ENCODE measurements around the gene HACD2.
"Not testable (repeated sequence)": the region's sequence is repeated elsewhere in the genome, so short reads cannot be mapped to it uniquely, and the experiment has no call there.

Gene HACD2

DNA sequence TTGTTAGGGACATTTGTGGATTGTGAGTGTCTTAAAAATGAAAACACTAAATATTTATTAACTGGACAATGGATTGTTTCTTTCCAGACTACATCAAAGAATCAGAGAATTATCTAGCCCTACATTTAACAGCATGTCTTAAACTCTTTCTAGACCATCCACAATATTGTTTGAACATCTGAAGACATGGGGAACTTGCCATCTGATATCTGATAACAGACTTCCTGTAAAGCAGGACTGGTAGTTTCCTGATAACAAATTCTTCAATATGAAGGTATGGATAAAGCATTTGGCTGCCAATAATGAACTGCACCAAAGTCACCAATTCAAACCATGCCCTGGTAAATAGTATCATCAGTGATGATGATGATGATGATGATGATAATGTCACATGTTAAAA is 26.2 kb upstream of the HACD2 start:
- DNase-seq: no peak

DNA sequence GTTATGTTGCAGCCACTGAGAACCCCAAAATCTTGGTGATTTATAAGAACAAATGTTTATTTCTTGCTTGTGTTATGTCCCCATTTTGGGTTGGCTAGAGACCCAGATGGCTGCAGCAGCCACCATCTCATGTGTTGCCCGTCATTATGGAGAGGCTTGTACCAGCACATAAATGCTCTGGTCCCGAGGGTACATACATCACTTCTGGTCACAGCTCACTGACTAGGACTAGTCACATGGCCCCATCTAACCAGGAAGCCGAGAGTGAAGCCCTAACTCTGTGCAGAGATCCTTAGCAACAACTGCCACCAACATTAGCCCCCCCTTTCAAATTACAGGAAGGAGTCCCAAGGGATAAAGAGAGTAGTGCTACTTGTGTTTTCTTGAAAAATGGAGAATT is 25.5 kb upstream of the HACD2 start:
- no peak for DNase-seq

DNA sequence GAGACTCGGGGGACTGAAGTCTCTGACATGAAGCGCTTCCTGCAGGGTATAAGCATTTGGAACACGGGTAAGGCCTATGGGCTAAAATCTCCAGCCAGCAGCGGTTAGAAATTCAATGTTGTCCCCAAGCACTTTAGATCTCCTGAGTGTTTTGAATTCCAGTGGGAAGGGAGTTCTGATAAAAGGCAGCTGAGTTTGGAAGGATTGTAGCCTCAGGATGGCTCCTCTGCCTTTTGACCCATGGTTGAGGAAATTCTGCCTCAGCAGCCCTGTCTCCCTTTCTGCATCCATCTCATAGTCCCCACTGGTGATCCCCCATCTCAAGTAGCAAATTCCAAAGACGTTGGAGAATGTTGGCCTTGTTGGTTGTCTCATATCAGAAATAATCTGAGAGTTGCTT is 24.2 kb upstream of the HACD2 start:
- no peak for DNase-seq

DNA sequence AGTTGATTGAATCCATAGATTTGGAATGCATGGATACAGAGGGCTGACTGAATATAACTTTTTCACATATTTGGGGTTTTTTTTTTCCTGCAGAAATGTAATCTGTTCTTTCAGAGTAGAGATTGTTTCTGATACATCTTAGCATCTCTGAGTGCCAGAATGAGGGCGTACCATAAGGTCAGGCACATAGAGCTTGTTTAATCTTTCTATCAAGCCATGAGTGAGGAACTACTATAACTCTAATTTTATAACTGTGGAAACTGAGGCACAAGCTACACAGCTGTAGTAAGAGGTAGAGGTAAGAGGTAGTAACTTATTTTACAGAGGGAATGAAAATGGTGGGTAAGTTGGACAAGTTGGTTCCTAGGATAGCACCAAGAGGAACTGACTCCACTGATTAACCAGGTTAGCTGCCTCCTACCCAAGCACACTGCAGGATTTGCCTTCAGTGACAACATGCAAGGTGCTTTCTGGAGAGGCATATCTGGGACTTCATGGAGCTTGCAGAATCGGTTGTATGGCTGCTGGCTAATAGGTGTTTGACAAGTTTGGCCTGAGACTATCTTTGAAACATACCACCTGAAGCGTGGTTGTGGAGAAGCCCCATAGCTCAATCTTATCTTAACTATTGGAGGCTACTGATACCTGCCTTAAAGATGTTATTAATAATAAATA is 23.5 kb upstream of the HACD2 start:
- no peak for DNase-seq

DNA sequence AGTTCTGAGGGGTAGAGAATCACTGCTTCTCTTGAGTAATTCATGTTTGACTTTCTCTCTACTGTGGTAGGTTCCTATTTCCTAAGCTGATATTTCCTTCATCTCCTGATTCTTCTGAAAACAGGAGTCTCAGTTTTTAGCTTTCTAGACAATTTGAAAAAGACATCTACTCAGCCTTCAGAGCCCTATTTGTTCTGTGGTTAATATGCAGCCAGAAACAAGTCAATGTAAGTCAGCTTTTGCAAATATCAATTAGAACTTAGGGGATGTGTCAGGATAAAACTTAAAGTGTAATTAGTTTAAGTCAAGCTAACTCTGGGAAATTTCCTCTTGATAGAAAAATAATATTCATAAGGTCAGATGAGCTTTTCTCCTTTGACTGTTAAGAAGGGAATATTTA is 21.7 kb upstream of the HACD2 start:
- no peak for DNase-seq

DNA sequence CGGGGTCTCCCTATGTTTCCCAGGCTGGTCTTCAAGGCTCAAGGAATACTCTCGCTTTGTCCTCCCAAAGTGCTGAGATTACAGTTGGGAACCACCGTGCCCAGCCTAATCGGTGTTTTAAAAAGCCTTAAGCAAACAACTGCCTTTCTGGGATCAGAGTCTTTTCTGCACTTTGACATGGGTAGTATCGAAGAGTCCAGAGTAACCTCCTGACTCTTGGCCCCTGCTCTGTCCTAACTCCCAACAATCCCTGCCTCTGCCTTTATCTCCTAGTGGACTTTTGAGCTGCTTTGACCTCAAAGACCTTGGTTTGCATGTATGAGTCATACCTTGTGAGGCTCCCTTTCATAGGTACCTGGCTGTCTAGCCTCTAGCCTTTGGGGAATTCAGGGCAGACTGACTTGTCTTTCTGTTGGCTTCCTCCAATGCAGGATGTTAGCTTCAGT is 21.0 kb upstream of the HACD2 start:
- DNase-seq: no peak

DNA sequence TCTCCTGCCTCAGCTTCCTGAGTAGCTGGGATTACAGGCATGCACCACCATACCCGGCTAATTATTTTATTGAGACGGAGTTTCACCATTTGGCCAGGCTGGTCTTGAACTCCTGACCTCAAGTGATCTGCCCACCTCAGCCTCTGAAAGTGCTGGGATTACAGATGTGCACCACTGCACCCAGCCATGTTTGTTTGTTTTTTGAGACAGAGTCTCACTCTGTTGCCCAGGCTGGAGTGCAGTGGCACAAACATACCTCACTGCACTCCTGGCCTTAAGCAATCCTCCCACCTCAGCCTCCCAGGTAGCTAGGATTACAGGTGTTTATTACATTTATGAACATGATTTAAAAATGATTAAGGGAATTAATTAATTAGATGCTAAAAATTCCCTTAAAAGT is 18.3 kb upstream of the HACD2 start:
- DNase-seq: not testable (repeated sequence)

DNA sequence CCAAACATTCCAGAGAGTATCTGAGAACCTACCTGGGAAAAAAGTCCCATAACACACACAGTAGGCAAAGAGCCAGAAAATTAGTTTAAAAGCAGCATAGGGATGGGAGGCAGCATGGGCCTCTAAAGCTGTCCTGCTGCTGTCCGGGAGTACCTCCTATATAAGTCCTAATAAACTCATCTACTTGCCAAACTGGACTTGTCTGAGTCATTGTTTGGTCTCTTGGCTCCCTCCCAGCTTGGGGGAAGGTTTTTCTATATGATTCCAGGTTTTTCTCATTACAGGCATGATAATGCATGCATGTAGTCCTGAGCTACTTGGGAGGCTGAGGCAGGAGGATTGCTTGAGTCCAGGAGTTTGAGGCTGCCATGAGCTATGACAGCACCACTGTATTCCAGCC is 17.5 kb upstream of the HACD2 start:
- DNase-seq: peak; percentile 96

DNA sequence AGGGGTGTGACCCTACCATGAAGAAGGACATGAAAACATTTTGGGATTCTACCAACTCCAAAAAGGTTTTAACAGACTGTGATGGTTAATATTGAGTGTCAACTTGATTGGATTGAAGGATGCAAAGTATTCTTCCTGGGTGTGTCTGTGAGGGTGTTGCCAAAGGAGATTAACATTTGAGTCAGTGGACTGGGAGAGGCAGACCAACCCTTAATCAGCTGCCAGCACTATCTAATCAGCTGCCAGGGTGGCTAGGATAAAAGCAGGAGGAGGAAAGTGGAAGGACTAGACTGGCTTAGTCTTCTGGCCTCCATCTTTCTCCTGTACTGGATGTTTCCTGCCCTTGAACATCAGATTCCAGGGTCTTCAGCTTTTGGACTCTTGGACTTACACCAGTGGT is 16.0 kb upstream of the HACD2 start:
- DNase-seq: not testable (repeated sequence)

DNA sequence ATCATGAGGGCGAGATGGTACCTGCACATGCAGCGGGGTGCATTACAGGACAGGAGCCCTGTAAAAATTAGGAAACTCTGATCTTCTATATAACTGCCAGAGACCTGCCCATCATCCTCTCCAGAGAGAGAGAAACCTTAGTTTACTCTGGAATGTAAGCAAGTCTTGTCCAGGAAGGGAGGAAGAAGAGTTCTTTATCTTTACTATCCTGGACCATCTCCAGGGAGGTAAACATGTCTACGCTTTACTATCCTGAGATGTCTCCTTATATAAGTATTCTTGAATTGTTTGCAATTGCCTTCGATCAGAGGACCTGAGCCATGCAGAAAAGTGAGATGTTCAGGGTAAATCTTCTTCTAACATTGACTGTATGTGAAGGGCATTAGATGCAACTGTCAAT is 12.7 kb upstream of the HACD2 start:
- no peak for DNase-seq

DNA sequence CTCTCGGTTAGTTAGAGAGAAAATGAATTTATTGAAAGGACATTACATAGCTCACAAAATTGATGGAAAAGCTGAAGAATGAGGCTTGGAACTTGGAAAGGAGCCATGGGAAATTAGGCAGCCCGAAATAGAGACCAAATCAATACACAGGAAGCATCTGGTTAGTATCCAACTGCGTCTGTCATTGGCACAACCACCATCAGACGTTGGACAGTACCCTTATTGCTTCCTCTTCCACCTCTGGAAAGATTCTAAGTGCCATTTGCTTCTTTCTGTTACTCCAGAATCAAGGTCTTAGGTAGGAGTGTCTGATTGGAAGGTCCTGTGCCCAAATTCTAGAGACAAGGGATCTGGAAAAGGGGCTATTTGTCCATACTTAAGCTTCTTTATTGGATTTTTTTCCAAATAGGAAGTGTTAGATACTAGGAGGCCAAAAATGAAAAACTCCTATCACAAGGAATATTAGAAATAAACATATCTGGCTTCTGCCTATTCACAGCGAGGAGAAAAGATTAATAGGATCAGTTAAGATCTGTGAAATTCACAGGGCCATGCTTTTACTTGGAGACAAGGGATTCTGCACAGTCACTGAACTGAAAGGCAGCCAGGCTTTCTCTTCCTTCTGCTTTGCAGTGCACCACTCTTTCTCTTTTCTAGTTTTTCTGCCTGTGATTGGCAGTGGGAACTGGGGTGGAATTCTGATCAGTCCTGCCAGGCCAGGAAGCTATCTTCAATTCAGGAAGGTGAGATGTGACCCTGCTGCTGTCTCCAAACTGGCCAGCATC is 10.7 kb upstream of the HACD2 start:
- DNase-seq: no peak

DNA sequence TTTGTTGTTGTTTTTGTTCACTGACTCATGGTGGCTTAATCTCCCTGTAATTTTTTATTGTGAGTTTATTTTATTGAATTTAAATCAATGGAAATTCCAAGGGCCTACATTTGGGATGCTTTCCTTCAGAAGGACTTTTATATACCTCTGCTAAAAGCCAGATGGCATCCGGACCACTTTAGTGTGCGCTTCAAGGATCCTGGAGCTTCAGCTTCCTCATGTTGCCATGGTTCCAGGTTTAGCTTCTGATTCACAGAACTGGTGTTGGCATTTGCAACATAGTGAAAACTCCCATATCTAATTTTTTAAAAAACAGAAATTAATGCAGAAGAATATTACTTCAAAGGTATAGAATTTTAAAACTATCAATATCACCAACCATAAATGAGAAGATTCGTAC is 8.5 kb upstream of the HACD2 start:
- DNase-seq: no peak

DNA sequence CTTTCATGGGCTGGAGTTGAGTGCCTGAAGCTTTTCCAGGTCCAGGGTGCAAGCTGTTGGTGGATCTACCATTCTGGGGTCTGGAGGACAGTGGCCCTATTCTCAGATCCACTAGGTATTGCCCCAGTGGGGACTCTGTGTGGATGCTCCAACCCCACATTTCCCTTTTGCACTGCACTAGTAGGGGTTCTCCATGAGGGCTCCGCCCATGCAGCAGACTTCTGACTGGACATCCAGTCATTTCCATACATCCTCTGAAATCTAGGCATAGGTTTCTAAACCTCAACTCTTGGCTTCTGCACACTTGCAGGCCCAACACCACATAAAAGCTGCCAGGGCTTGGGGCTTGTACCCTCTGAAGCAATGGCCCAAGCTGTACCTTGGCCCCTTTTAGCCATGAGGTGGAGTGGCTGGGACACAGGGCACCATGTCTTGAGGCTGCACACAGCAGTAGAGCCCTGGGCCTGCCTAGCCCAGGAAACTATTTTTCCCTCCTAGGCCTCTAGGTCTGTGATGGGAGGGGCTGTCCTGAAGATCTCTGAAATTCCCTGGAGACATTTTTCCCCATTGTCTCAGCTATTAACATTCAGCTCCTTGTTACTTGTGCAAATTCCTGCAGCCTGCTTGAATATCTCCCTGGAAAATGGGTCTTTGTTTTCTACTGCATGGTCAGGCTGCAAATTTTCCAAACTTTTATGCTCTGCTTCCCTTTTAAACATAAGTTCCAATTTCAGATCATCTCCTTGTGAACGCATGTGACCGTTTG is 6.0 kb upstream of the HACD2 start:
- no peak for DNase-seq

DNA sequence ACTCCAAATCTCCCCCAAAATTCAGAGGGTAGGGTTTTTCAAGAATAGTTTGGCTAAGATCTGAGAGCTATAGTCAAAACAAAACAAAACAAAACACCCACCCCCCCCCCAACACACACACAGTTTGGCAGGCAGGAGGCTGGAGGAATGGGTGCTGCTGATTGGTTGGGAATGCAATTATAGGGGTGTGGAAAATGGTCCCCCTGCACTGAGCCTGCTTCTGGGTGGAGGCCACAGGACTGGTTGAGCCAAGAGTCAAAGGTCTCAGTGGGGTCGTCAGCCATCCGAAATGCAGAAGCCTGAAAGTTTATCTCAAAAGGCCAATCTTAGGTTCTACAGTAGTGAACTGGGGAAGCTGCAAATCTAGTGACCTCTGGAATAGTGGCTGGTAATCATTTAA is 2.5 kb upstream of the HACD2 start:
- DNase-seq: no peak

DNA sequence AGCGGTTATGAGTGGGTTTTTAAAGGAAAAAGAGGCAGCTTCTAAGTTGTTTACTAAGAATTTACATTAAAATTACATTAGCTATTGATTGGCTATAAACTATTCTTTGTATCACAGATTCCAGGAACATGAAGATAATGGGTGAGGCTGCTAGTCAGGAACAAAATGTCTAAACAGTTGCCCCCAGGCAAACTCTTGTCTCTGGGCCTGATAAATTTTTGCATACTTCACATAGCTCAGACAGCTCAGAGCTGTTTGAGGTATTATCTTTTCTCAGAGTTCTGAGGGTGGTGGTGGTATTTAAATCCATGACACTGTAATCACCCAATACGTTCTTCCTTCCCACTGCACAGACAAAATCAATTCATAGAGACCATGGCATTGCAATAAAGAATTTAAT is 2.1 kb upstream of the HACD2 start:
- DNase-seq: peak; percentile 52

DNA sequence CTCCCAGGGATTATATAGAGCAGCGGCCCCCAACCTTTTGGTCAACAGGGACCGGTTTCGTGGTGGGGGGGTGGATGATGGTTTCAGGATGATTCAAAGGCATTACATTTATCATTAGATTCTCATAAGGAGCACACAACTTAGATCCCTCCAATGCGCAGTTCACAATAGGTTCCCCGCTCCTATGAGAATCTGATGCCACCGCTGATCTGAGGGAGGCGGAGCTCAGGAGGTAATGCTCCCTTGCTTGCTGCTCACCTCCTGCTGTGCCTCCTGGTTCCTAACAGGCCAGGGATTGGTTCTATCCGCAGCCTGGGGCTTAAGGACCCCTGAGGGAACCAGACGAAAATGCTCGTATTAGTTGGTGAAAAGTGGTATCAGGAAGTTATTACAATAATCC is 1.3 kb upstream of the HACD2 start:
- peak; percentile 72 for DNase-seq

DNA sequence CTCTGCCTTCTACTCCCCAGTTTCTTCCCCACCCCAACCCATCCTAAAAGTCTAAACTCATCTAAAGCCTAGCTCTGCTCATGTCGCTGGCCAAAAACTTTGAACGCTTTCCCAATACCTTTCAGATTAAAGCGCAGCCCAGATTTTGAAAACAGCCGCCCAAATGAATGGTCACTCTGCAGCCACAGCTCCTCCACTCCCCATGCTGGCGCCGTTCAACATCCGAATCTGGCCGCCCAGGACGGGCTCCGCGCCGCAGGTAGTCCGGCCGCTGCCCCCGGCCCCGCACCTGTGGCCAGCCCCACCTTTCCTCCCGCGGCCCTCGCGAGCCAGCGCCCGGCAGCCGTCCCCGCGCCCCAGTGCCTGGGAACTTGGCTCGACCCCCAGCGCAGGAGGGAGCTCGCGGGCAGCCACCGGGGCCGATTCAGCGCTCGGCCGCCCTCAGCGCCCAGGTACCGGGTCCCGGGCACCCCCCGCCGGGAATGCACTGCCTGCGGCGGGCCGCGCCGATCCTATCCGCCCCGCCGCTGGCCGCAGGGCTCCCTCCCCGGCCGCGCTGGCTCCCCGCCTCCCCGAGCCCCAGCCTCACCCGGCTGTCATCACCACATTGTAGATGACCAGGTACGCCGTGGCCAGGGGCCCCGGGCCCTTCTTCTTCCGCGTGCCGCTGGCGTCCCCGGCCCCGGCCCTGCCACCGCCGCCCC is 417 bp downstream of the HACD2 start:
- DNase-seq: no peak

DNA sequence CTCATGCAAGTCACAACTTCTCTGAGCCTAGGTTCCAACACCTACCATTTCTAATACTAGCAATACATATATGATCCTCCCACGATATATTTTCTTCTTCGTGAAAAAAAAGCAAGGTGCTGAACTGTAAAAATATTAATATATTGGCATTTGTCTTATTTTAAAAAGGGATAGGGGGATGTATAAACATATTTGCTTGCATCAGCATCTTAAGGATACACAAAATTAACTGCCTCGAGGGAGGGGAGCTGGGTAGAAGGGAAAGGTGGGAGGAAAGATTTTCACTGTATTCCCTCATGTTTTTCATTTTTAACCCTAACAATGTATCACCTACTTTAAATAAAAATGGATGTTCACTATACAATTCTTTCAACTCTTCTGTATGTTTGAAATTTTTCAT is 1.3 kb downstream of the HACD2 start:
- no peak for DNase-seq

DNA sequence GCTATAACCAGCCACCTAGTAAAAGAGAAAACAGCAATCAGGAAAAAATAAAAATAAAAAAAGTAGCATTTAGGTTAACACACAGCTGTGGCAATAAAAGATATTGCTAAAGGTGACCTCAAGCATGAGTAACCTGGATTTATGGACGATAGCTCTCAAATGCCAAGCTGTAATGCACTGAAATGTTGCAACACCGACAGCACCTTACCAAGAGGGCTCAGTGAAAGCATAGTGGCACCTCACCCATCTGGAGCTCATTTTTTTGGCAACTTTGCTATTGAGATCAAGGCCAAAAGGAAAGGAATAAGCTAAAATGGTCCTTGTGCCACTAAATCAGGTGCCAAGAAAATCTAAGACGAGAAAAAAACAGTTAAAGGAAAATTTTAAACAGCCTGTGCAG is 2.5 kb downstream of the HACD2 start:
- DNase-seq: no peak

DNA sequence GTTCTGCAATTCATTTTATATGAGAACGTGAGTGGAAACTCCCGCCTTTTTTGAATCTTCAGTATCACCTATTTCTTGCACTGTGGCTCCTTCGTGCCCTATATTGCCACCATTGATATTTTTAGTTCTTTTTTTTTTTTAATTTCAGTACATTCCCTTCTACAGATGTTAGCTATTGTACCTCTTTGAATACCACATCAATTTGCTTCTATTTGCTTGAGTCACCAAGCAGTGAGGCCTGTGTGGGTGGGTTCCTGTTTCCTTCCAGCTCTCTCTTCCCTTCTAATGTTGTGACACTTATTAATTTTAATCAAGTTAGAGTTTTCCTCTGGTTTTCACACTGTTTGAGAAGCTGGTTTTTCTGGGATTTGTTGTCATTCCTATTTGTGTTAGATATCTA is 8.7 kb downstream of the HACD2 start:
- DNase-seq: peak; percentile 21

DNA sequence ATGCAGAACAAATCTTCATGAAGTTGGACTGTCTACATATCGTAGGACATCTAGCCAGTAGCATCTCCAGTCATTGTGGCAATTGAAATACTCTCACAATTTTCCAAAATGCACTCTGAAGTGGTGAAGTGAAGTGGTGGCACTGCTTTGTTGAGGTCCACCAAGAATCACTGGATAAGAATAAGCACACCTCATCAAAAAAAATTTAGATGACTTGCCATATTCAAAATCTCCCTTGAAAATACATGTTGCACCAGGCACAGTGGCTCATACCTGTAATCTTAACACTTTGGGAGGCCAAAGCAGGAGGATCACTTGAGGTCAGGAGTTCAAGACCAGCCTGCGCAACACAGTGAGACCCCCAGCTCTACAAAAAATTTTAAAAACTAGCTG is 12.9 kb downstream of the HACD2 start:
- DNase-seq: no peak

DNA sequence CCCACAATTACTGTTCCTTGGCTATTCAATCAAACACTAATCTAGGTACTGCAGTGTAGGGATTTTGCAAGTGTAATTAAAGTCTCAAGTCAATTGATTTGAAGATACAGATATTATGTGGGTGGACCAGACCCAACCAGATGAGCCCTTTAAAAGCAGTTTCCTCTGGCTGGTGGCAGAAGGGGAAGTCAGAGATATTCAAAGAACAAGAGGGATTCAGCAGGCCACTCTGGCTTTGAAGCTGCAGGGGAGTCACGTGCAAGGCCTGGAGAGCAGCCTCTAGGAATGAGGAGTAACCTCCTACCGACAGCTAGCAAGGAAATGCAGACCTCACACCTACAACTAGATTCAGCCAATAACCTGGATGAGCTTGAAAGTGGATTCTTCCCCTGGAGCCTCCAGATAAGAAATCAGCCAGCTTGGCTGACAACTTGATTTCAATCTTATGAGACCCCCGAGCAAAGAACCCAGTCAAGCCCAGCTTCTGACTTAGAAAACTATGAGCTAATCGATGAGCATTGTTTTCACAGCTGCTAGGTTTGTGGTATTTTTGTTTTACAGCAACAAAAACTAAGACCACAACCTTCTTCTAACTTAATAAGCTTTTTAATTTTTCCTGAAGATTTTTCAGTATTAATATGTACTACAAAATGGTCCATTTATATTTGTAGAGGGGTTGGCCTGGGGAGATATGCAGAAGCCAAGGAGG is 13.4 kb downstream of the HACD2 start:
- DNase-seq: no peak

DNA sequence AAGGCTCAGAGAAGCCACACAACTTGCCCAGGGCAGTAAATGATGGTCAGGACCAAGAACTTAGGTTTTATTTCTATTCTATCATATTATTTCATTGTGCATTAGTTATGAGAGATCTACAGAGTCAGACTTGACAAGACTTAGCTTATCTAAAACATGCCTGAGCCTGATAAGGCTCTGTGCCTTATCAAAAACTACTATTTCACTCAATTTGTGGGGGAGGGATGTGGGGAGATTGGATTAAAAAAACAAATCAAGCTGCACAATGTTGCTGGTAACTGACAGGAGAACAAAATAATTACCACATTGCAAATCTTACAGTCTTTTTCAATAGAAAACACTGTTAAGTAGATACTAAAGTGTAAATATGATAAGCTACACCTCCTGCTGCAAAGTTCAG is 16.0 kb downstream of the HACD2 start:
- no peak for DNase-seq
